OCI-LY1 (cell line): ENCODE results near the gene SDK2.
"Not testable (repeated sequence)": the region's sequence is repeated elsewhere in the genome, so short reads cannot be mapped to it uniquely, and the experiment has no call there.

Experiments used
- H2AFZ ChIP-seq: fragments of 200-600 bp; sonication (generic), shearing (Covaris generic); 2 replicates; pipeline ENCODE4 v1.6.0; 2014; ENCODE audit warnings: antibody characterized with exemption, mild to moderate bottlenecking, low read length
- H3F3A ChIP-seq: fragments of 200-600 bp; sonication (generic), shearing (Covaris generic); 2 replicates; pipeline ENCODE4 v1.6.0; 2014; ENCODE audit warnings: mild to moderate bottlenecking, antibody characterized with exemption, low read length, moderate library complexity; ENCODE audit not compliant: insufficient read depth
- H3K27ac ChIP-seq: fragments of 200-600 bp; sonication (generic); 2 replicates; pipeline ENCODE4 v1.5.1; 2014; ENCODE audit warnings: low read length, mixed run types, mild to moderate bottlenecking, low read depth; ENCODE audit not compliant: poor library complexity, severe bottlenecking
- H3K27me3 ChIP-seq: fragments of 200-600 bp; sonication (generic); 2 replicates; pipeline ENCODE4 v1.6.0; 2014; ENCODE audit warnings: antibody characterized with exemption, mild to moderate bottlenecking, low read length, moderate library complexity; ENCODE audit not compliant: insufficient read depth
- H3K36me3 ChIP-seq: fragments of 200-600 bp; sonication (generic); 2 replicates; pipeline ENCODE4 v1.6.1; 2014; ENCODE audit warnings: mild to moderate bottlenecking, antibody characterized with exemption, low read length, moderate library complexity, mixed read lengths; ENCODE audit not compliant: insufficient read depth
- H3K4me1 ChIP-seq: fragments of 200-600 bp; sonication (generic); 2 replicates; pipeline ENCODE4 v1.5.1; 2014; ENCODE audit warnings: mild to moderate bottlenecking, low read length, moderate library complexity; ENCODE audit not compliant: insufficient read depth, severe bottlenecking
- H3K4me2 ChIP-seq: fragments of 200-600 bp; sonication (generic), shearing (Covaris generic); 2 replicates; pipeline ENCODE4 v1.6.1; 2014; ENCODE audit warnings: low read length
- H3K4me3 ChIP-seq: fragments of 200-600 bp; sonication (generic); 2 replicates; pipeline ENCODE4 v1.5.1; 2014; ENCODE audit warnings: low read length, low read depth, mild to moderate bottlenecking, mixed read lengths; ENCODE audit not compliant: poor library complexity, severe bottlenecking
- H3K79me2 ChIP-seq: fragments of 200-600 bp; shearing (Covaris generic); 2 replicates; pipeline ENCODE4 v1.6.1; 2016; ENCODE audit warnings: mixed run types, low read length, mixed read lengths; ENCODE audit not compliant: insufficient read depth
- H3K9ac ChIP-seq: fragments of 200-600 bp; sonication (generic), shearing (Covaris generic); 2 replicates; pipeline ENCODE4 v1.6.1; 2014; ENCODE audit warnings: mild to moderate bottlenecking, low read length, mixed read lengths
- H3K9me2 ChIP-seq: fragments of 200-600 bp; sonication (generic), shearing (Covaris generic); 2 replicates; pipeline ENCODE4 v1.6.1; 2014; ENCODE audit warnings: low read depth, mild to moderate bottlenecking, low read length, mixed read lengths
- H3K9me3 ChIP-seq: fragments of 200-600 bp; shearing (Covaris generic); 2 replicates; pipeline ENCODE4 v1.6.1; 2014; ENCODE audit warnings: low read length, mixed read lengths
- H4K20me1 ChIP-seq: fragments of 200-600 bp; sonication (generic), shearing (Covaris generic); 2 replicates; pipeline ENCODE4 v1.6.0; 2016; ENCODE audit warnings: mild to moderate bottlenecking, low read length; ENCODE audit not compliant: insufficient read depth
- CTCF ChIP-seq: fragments of 200-600 bp; sonication (generic), shearing (Covaris generic); IDR thresholded peaks from 2 replicates; pipeline ENCODE4 v1.5.1; 2017; ENCODE audit warnings: mild to moderate bottlenecking, antibody characterized with exemption, low read length, moderate library complexity, mixed read lengths
- EZH2 ChIP-seq: fragments of 200-600 bp; sonication (generic), shearing (Covaris generic); IDR thresholded peaks from 2 replicates; pipeline ENCODE4 v1.8.0; 2017; ENCODE audit warnings: borderline replicate concordance, mixed run types, mild to moderate bottlenecking, antibody characterized with exemption, low read length, moderate library complexity, mixed read lengths

The SDK2 gene

GRCh38 chr17:73315471-73315870, 328.8 kb downstream of the SDK2 start:
- no peaks in the 10 kb centered on the region for H3K36me3 ChIP-seq
- H3K27ac ChIP-seq, result no peak overlapping the region
- H2AFZ ChIP-seq, result no peak overlapping the region
- no peaks in the 10 kb centered on the region for H3K9me3 ChIP-seq
- H3K9ac ChIP-seq, result no peak overlapping the region
- no peak overlapping the region for H3K4me3 ChIP-seq
- H3K9me2 ChIP-seq, result no peaks in the 10 kb centered on the region
- peaks cover 10% of the 10 kb centered on the region for H3K4me1 ChIP-seq
- no peak overlapping the region for H3K4me2 ChIP-seq
- no peaks in the 10 kb centered on the region for H3K79me2 ChIP-seq
- TF ChIP-seq EZH2, result no peak
- no peak for TF ChIP-seq CTCF
- H3F3A ChIP-seq, result no peaks in the 10 kb centered on the region
- no peaks in the 10 kb centered on the region for H3K27me3 ChIP-seq
- H4K20me1 ChIP-seq, result no peaks in the 10 kb centered on the region

GRCh38 chr17:73313526-73314127, 330.6 kb downstream of the SDK2 start:
- no peaks in the 10 kb centered on the region for H3F3A ChIP-seq
- no peak overlapping the region for H3K9ac ChIP-seq
- H3K4me1 ChIP-seq, result peaks cover 10% of the 10 kb centered on the region
- H3K4me3 ChIP-seq, result no peak overlapping the region
- H3K27me3 ChIP-seq, result no peaks in the 10 kb centered on the region
- TF ChIP-seq CTCF, result no peak
- TF ChIP-seq EZH2, result no peak
- no peak overlapping the region for H3K4me2 ChIP-seq
- H4K20me1 ChIP-seq, result no peaks in the 10 kb centered on the region
- no peaks in the 10 kb centered on the region for H3K79me2 ChIP-seq
- H2AFZ ChIP-seq, result no peak overlapping the region
- no peaks in the 10 kb centered on the region for H3K9me2 ChIP-seq
- H3K27ac ChIP-seq, result no peak overlapping the region
- H3K36me3 ChIP-seq, result no peaks in the 10 kb centered on the region
- H3K9me3 ChIP-seq, result no peaks in the 10 kb centered on the region

- not testable (repeated sequence) for H3K36me3 ChIP-seq, H3K9ac ChIP-seq, H2AFZ ChIP-seq
These were observed 331.4 kb downstream of the SDK2 start for GRCh38 chr17:73312887-73313286.

More at GRCh38 chr17:73312887-73313286, 331.4 kb downstream of the SDK2 start:
- not testable (repeated sequence) for H3K4me2 ChIP-seq, H4K20me1 ChIP-seq, H3K27ac ChIP-seq, H3K4me3 ChIP-seq, H3K9me2 ChIP-seq, H3F3A ChIP-seq, H3K79me2 ChIP-seq, H3K9me3 ChIP-seq, H3K27me3 ChIP-seq
- H3K4me1 ChIP-seq, result peaks cover 10% of the 10 kb centered on the region
